LNCaP clone FGC (cell line): ENCODE measurements around the gene ZMAT3.
A peak's percentile ranks its signal among the peaks of the same experiment; 100 is the strongest.

Experiments
- DNase-seq: peaks from one replicate; pipeline ENCODE4 v3.0.0-alpha.2; 2011; ENCODE audit warnings: low read depth
- H3K4me3 ChIP-seq: 2 replicates; pipeline ENCODE4 v1.5.1; 2011; ENCODE audit warnings: mild to moderate bottlenecking, low read depth, low read length, control low read depth
- TF ChIP-seq, protein P1 (sequence below): IDR thresholded peaks from 2 replicates; pipeline ENCODE4 v1.5.1; 2012; ENCODE audit warnings: mild to moderate bottlenecking; ENCODE audit not compliant: control insufficient read depth, insufficient read depth; ENCODE audit errors: extremely low read depth

ZMAT3 gene

GRCh38 chr3:179100652-179101051, 29.0 kb upstream of the ZMAT3 start:
- no peak overlapping the region for H3K4me3 ChIP-seq
- peak; percentile 28 for DNase-seq
- TF ChIP-seq, protein P1, sequence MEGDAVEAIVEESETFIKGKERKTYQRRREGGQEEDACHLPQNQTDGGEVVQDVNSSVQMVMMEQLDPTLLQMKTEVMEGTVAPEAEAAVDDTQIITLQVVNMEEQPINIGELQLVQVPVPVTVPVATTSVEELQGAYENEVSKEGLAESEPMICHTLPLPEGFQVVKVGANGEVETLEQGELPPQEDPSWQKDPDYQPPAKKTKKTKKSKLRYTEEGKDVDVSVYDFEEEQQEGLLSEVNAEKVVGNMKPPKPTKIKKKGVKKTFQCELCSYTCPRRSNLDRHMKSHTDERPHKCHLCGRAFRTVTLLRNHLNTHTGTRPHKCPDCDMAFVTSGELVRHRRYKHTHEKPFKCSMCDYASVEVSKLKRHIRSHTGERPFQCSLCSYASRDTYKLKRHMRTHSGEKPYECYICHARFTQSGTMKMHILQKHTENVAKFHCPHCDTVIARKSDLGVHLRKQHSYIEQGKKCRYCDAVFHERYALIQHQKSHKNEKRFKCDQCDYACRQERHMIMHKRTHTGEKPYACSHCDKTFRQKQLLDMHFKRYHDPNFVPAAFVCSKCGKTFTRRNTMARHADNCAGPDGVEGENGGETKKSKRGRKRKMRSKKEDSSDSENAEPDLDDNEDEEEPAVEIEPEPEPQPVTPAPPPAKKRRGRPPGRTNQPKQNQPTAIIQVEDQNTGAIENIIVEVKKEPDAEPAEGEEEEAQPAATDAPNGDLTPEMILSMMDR: no peak

DNA sequence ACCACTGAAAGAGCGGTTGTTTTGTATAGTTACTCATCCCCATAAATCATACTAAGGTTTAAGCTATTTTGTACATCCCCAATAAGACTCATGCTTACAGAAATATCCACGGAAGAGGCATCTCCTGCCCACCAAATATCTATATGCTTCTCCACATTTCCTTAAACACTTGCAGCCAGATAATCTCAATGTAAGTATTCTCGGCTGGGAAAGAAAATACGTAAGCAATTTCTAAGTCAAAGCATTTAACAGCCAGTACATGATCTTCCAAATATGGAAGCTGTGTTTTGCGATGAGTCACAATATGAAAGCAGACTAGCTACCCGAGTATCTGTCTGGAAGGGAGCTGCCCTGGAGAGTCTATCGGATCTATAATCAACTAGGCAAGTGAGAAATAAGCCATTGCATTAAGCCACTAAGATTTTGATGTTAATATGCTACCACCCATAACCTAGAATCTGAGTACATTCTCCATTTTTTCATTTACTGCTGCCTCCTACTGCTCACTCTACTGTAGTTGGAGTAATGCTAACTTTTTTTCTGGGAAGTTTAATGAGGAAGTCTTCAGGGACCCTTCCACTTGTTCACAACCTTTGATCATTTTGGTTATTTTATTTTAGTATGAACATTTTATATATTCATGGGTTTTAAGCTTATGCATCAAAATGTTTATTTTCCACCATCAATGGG, 26.9 kb upstream of the ZMAT3 start:
- H3K4me3 ChIP-seq: no peak overlapping the region
- no peak for DNase-seq
- TF ChIP-seq, protein P1: no peak

GRCh38 chr3:179093807-179094206, 22.2 kb upstream of the ZMAT3 start:
- no peak overlapping the region for H3K4me3 ChIP-seq
- TF ChIP-seq, protein P1: no peak
- no peak for DNase-seq

GRCh38 chr3:179091113-179091512, 19.5 kb upstream of the ZMAT3 start:
- no peak for DNase-seq
- TF ChIP-seq, protein P1: no peak
- H3K4me3 ChIP-seq: no peak overlapping the region

DNA sequence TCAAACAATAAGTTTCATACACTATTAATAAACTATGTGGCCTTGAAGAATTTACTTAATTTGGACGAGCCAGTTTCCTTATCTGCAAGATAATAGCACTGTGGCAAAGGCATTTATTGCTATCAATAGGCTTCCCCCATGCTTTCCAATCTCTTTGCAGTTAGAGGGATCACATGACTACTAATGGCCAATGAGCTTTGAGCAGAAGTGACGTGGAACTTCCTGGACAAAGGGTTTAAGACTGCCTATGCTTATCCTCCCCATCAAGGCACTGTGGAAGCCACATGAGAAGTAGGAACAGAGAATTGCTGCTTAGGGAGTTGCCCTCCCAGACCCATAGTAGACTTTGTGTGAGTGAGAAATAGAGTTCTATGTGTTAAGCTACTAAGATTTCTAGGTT, 16.7 kb upstream of the ZMAT3 start:
- TF ChIP-seq, protein P1: no peak
- DNase-seq: no peak

GRCh38 chr3:179083977-179084376, 12.4 kb upstream of the ZMAT3 start:
- no peak for DNase-seq
- TF ChIP-seq, protein P1: no peak
- no peak overlapping the region for H3K4me3 ChIP-seq

More for the DNA sequence above, 16.7 kb upstream of the ZMAT3 start:
- no peak overlapping the region for H3K4me3 ChIP-seq

GRCh38 chr3:179082416-179082815, 10.8 kb upstream of the ZMAT3 start:
- TF ChIP-seq, protein P1: no peak
- no peak overlapping the region for H3K4me3 ChIP-seq
- no peak for DNase-seq
